ENCODE measurements around the gene JUNB.

DNA sequence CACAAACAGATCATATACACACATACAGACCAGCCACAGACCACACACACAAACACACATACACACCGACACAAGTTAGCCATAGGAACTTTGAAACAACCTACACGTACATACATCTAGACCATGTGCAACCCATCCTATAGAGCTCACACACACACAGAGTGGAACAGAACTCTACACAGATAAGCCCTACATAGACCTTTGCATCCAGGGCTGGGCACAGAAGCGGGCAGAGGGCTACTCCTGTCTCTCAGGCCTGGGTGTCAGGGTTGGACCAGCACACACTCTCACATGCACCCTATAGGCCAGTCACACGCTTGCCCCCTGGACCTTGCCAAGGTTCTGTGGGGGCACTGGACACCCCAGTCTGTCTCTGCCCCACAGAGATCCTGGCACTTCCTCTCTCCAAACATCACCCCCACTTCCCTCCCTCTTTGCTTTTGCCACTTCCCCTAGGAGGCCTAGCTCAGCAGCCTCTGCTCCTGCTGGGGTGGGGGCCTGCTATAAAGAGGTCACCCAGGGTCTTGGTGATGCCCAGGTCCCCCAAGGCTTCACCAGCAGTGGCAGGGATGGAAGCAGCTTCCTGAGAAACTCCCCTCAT is 5.8 kb upstream of the JUNB start:
- TF ChIP-seq, protein P1, sequence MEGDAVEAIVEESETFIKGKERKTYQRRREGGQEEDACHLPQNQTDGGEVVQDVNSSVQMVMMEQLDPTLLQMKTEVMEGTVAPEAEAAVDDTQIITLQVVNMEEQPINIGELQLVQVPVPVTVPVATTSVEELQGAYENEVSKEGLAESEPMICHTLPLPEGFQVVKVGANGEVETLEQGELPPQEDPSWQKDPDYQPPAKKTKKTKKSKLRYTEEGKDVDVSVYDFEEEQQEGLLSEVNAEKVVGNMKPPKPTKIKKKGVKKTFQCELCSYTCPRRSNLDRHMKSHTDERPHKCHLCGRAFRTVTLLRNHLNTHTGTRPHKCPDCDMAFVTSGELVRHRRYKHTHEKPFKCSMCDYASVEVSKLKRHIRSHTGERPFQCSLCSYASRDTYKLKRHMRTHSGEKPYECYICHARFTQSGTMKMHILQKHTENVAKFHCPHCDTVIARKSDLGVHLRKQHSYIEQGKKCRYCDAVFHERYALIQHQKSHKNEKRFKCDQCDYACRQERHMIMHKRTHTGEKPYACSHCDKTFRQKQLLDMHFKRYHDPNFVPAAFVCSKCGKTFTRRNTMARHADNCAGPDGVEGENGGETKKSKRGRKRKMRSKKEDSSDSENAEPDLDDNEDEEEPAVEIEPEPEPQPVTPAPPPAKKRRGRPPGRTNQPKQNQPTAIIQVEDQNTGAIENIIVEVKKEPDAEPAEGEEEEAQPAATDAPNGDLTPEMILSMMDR (IDR thresholded peaks at IDR 0.05), result no peak
- no peak for TF ChIP-seq POLR2A (IDR thresholded peaks at IDR 0.05)
